GM12864 (cell line): ENCODE results near the gene TSPAN11.

Experiments used
- DNase-seq: peaks from one replicate; pipeline ENCODE4 v3.0.0-alpha.2; 2011; ENCODE audit warnings: low read depth
- H3K4me3 ChIP-seq: 2 replicates; pipeline ENCODE4 v1.5.1; 2011; ENCODE audit warnings: mild to moderate bottlenecking, low read depth, low read length, control low read depth
- TF ChIP-seq, protein P1 (sequence below): IDR thresholded peaks from 2 replicates; pipeline ENCODE4 v1.5.1; 2011; ENCODE audit warnings: low read depth, mild to moderate bottlenecking, moderate library complexity, low read length, control low read depth, inconsistent platforms; ENCODE audit errors: missing control alignments

Gene TSPAN11

DNA sequence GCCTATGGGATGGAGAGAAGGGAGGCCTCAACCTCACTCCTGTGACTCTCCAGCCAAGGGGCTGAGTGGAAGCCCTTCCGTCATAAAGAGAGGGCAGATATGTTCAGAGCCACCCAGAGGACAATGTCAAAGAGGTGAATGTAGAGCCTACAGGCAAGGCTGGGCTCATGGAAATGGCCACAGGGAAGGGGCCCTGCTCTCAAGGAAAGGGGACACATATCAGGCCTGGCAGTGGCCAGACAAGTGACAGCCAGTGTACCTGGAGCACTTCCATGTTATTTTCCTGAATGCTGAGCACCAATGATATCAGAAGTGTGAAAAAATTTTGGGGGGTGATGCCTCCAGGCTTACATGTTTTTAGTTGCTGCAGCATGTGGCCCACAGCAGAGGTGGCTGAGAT, 110.5 kb downstream of the TSPAN11 start:
- TF ChIP-seq, protein P1, sequence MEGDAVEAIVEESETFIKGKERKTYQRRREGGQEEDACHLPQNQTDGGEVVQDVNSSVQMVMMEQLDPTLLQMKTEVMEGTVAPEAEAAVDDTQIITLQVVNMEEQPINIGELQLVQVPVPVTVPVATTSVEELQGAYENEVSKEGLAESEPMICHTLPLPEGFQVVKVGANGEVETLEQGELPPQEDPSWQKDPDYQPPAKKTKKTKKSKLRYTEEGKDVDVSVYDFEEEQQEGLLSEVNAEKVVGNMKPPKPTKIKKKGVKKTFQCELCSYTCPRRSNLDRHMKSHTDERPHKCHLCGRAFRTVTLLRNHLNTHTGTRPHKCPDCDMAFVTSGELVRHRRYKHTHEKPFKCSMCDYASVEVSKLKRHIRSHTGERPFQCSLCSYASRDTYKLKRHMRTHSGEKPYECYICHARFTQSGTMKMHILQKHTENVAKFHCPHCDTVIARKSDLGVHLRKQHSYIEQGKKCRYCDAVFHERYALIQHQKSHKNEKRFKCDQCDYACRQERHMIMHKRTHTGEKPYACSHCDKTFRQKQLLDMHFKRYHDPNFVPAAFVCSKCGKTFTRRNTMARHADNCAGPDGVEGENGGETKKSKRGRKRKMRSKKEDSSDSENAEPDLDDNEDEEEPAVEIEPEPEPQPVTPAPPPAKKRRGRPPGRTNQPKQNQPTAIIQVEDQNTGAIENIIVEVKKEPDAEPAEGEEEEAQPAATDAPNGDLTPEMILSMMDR, result no peak
- DNase-seq, result no peak
- no peak overlapping the region for H3K4me3 ChIP-seq

DNA sequence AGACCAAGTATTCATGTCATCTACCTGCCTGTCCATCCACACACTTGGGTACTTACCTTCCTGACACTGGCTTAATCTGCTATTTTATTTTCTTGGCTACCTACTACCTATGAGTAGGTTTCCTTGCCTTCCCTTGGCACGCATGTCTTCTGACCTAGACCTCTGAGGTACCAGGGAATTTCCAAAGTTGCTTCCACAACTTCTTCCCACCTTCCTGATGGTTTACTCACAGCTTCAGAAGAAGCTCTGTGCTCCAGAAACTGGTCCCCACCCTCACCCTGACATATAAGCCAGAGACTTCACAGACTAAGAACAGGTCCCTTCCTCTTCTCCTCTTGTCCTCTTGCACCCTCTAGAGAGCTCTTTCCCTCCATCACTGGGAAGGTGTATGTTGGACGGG, 111.4 kb downstream of the TSPAN11 start:
- no peak for DNase-seq
- TF ChIP-seq, protein P1, result no peak
- no peak overlapping the region for H3K4me3 ChIP-seq

DNA sequence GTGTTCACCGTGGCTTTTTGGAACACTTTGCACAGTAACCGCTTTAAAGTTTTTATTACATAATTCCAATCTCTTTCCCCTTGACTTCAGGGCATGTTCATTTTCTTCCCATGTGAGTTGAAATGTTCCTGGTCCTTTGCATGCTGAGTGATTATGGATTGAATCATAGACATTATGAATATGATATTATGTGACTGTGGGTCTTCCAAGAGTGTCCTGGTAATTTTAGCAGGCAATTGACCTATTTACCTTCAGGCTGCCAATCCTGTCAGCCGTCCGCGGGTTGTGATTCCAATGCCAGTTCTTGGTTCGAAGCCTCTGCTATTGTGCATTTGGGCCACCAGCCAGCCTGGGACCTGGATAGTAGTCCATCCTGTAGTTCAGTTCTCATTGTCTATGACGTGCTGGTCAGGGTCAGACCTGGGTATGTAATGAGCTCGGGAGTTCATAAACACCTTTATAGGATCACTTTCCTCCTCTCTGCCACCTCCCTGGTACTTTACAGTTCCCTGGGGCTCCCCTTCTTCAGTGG, 114.6 kb downstream of the TSPAN11 start:
- DNase-seq, result no peak
- no peak overlapping the region for H3K4me3 ChIP-seq
- TF ChIP-seq, protein P1, result no peak
